ENCODE measurements around the gene TIGIT. TPM values are rescaled to one million over a fixed set of nuclear protein-coding genes. Genes with fewer than 3 reads are reported as not detected.

Gene TIGIT
- total RNA-seq, 1 experiment from 2014 or later, result not detected

GRCh38 chr3:114336857-114337256, 43.0 kb downstream of the TIGIT start:
- Histone ChIP-seq H2BK5ac (ENCODE audit: insufficient read length, low read length) (no peak overlapping the region), H3K4me2 (ENCODE audit: insufficient read depth, insufficient read length, low read length) (no peak overlapping the region), H3K9me3 (ENCODE audit: control insufficient read depth, low read depth, low read length) (no peaks in the 10 kb centered on the region), H2BK15ac (ENCODE audit: low read depth, low read length) (no peak overlapping the region), H3T11ph (ENCODE audit: low read length) (no peak overlapping the region), H3K4ac (ENCODE audit: low read depth, low read length) (no peak overlapping the region), H3K27me3 (ENCODE audit: insufficient read depth, low read length) (no peaks in the 10 kb centered on the region), H3K18ac (ENCODE audit: insufficient read length, low read depth, low read length) (no peak overlapping the region), H3K79me2 (ENCODE audit: insufficient read depth, low read length) (no peaks in the 10 kb centered on the region), H3K4me1 (ENCODE audit: insufficient read depth, low read length) (no peaks in the 10 kb centered on the region; the same call in 1 of the 2 replicates), H4K8ac (replicated peaks; ENCODE audit: insufficient read length, low read depth, low read length) (no peak overlapping the region), H2BK12ac (ENCODE audit: insufficient read length, low read depth, low read length) (no peak overlapping the region), H4K5ac (ENCODE audit: insufficient read length, low read depth, low read length) (no peak overlapping the region), H2BK20ac (ENCODE audit: low read depth, low read length, poor library complexity, severe bottlenecking) (no peak overlapping the region), H4K20me1 (ENCODE audit: control insufficient read depth, insufficient read depth, insufficient read length) (no peaks in the 10 kb centered on the region), H3K23me2 (ENCODE audit: insufficient read length, low read depth, low read length, poor library complexity, severe bottlenecking) (peaks cover 2% of the 10 kb centered on the region), H3K9ac (ENCODE audit: extremely low read depth, insufficient read length, low read length) (no peak overlapping the region), H3K23ac (ENCODE audit: insufficient read length, low read depth, low read length) (no peak overlapping the region), H2AFZ (ENCODE audit: low read length) (no peak overlapping the region), H3K14ac (ENCODE audit: insufficient read depth, low read length) (no peak overlapping the region), H3K56ac (ENCODE audit: insufficient read length, low read depth, low read length) (no peak overlapping the region), H2AK5ac (ENCODE audit: insufficient read length, low read length) (no peak overlapping the region), H4K91ac (ENCODE audit: insufficient read length, low read depth, low read length) (no peak overlapping the region), H3K79me1 (ENCODE audit: insufficient read depth, low read depth, low read length, poor library complexity, severe bottlenecking) (no peaks in the 10 kb centered on the region), H2BK120ac (ENCODE audit: low read depth, low read length, poor library complexity, severe bottlenecking) (no peak overlapping the region), H3K27ac (ENCODE audit: insufficient read length, low read depth, low read length) (no peak overlapping the region)
- TF ChIP-seq CTCF (conservative IDR thresholded peaks at IDR 0.05), result no peak
- peaks cover 46 to 54% of the 10 kb centered on the region in 2 experiments for H3K4me1 Mint-ChIP-seq
- no peaks in the 10 kb centered on the region for H3K27me3 Mint-ChIP-seq (ENCODE audit: low read depth)
- no CpG with 5 or more reads among the region's 3 CpGs for WGBS (ENCODE audit: extremely low coverage, insufficient read length, low lambda C conversion rate)
- peaks cover 0 to 7% (median 2%) of the 10 kb centered on the region in 3 experiments; a peak in 2 of 7 replicates for H3K36me3 Mint-ChIP-seq (ENCODE audit: insufficient read depth in 1 of 3, low read depth in 3 of 3)
- no peak overlapping the region for H3K27ac Mint-ChIP-seq
- no peak for DNase-seq
- H3K9me3 Mint-ChIP-seq, result peaks cover 0 to 2% of the 10 kb centered on the region in 2 experiments; a peak in 1 of 5 replicates
- no peak overlapping the region for H3K4me3 Mint-ChIP-seq
